IMR-90 (cell line): ENCODE results near the gene GOT2. TPM values are rescaled to one million over a fixed set of nuclear protein-coding genes. Genes with fewer than 3 reads are reported as not detected.

Experiments used
- ATAC-seq: fragments of 200-7000 bp; cut with Tn5 transposase; 2 replicates; pipeline ENCODE4 v1.9.1; 2020; ENCODE audit warnings: low read depth, mild to moderate bottlenecking, moderate library complexity
- BruUV-seq: library from RNA; stranded (reverse); fragments of 400-500 nt; replicated peaks from 2 replicates; lab custom pipeline; 2021; lab: Mats Ljungman, UMichigan
- CTCF ChIA-PET: fragments of 300-600 bp; formaldehyde crosslinking; extraction: SDS; loops from one replicate; lab custom pipeline; 2021; ENCODE audit warnings: antibody characterized with exemption; lab: Yijun Ruan, JAX
- POLR2A ChIA-PET: fragments of 300-600 bp; sonication (Branson Sonifier 250); formaldehyde crosslinking; loops from one replicate; lab custom pipeline; 2022; ENCODE audit warnings: antibody characterized with exemption; ENCODE audit not compliant: unreplicated experiment; lab: Charles Lee
- DNase-seq: peaks from one replicate; pipeline ENCODE4 v3.0.0; 2013
- H2AFZ ChIP-seq: replicated peaks from 2 replicates; pipeline ENCODE3; 2013; ENCODE audit warnings: low read length, mild to moderate bottlenecking; ENCODE audit not compliant: poor library complexity
- H2AK5ac ChIP-seq: 2 replicates; pipeline ENCODE4 v1.6.1; 2013; ENCODE audit warnings: low read depth, low read length, inconsistent platforms
- H2AK9ac ChIP-seq: replicated peaks from 2 replicates; pipeline ENCODE3; 2013; ENCODE audit warnings: mild to moderate bottlenecking, low read depth, low read length, moderate library complexity; ENCODE audit not compliant: poor library complexity
- H2BK120ac ChIP-seq: 2 replicates; pipeline ENCODE4 v1.6.1; 2013; ENCODE audit warnings: low read depth, low read length, inconsistent platforms
- H2BK15ac ChIP-seq: 3 replicates; pipeline ENCODE4 v1.6.1; 2013; ENCODE audit warnings: low read depth, low read length, inconsistent platforms
- H2BK20ac ChIP-seq: 2 replicates; pipeline ENCODE4 v1.6.1; 2013; ENCODE audit warnings: low read depth, mild to moderate bottlenecking, inconsistent platforms, low read length, moderate library complexity
- H2BK5ac ChIP-seq: 2 replicates; pipeline ENCODE4 v1.6.1; 2013; ENCODE audit warnings: mild to moderate bottlenecking, low read depth, low read length, inconsistent platforms; ENCODE audit not compliant: poor library complexity, severe bottlenecking
- H3K14ac ChIP-seq: replicated peaks from 2 replicates; pipeline ENCODE4 v1.6.1; 2013; ENCODE audit warnings: low read depth, low read length, inconsistent platforms
- H3K18ac ChIP-seq: 2 replicates; pipeline ENCODE4 v1.6.1; 2013; ENCODE audit warnings: low read depth, low read length, control low read depth
- H3K23ac ChIP-seq: 2 replicates; pipeline ENCODE4 v1.6.1; 2013; ENCODE audit warnings: low read depth, low read length, inconsistent platforms
- H3K27ac ChIP-seq: 2 replicates; pipeline ENCODE4 v1.5.1; 2013; ENCODE audit warnings: mild to moderate bottlenecking, control low read depth, low read length; ENCODE audit not compliant: insufficient read depth
- H3K27me3 ChIP-seq: 2 replicates; pipeline ENCODE4 v1.6.1; 2013; ENCODE audit warnings: low read length; ENCODE audit not compliant: control insufficient read depth, insufficient read depth
- H3K36me3 ChIP-seq: 2 replicates; pipeline ENCODE4 v1.6.1; 2013; ENCODE audit warnings: low read length, mixed read lengths; ENCODE audit not compliant: control insufficient read depth, insufficient read depth
- H3K4ac ChIP-seq: 2 replicates; pipeline ENCODE4 v1.6.1; 2013; ENCODE audit warnings: low read depth, low read length, inconsistent platforms
- H3K4me1 ChIP-seq: 2 replicates; pipeline ENCODE4 v1.6.1; 2013; ENCODE audit warnings: low read length, mixed read lengths; ENCODE audit not compliant: control insufficient read depth, insufficient read depth
- H3K4me2 ChIP-seq: 2 replicates; pipeline ENCODE4 v1.6.1; 2013; ENCODE audit warnings: low read depth, mild to moderate bottlenecking, control low read depth, low read length, moderate library complexity
- H3K4me3 ChIP-seq: 2 replicates; pipeline ENCODE4 v1.5.1; 2013; ENCODE audit warnings: low read depth, mild to moderate bottlenecking, control low read depth, low read length, moderate library complexity; ENCODE audit not compliant: insufficient read depth
- H3K56ac ChIP-seq: 2 replicates; pipeline ENCODE4 v1.6.1; 2013; ENCODE audit warnings: low read length, inconsistent platforms; ENCODE audit not compliant: insufficient read depth; ENCODE audit errors: extremely low read depth
- H3K79me1 ChIP-seq, 2 experiments: 2 replicates each; pipeline ENCODE4 v1.6.1; 2013; ENCODE audit warnings: low read length in 2 of 2, inconsistent platforms in 1 of 2, low read depth in 1 of 2
- H3K9ac ChIP-seq: 2 replicates; pipeline ENCODE4 v1.6.1; 2013; ENCODE audit warnings: low read depth, low read length, control low read depth
- H3K9me1 ChIP-seq: 2 replicates; pipeline ENCODE4 v1.6.1; 2013; ENCODE audit warnings: low read length, inconsistent platforms; ENCODE audit not compliant: insufficient read depth
- H3K9me3 ChIP-seq: 2 replicates; pipeline ENCODE4 v1.6.1; 2013; ENCODE audit warnings: low read length; ENCODE audit not compliant: control insufficient read depth, insufficient read depth
- H4K20me1 ChIP-seq: 2 replicates; pipeline ENCODE4 v1.6.1; 2013; ENCODE audit warnings: low read length, inconsistent platforms; ENCODE audit not compliant: insufficient read depth
- H4K5ac ChIP-seq: 2 replicates; pipeline ENCODE4 v1.6.1; 2013; ENCODE audit warnings: mild to moderate bottlenecking, low read depth, low read length, control low read depth
- H4K8ac ChIP-seq, 2 experiments: 2 replicates each; pipeline ENCODE4 v1.6.1; 2013; ENCODE audit warnings: low read depth in 2 of 2, low read length in 2 of 2, control low read depth in 1 of 2, inconsistent platforms in 1 of 2
- H4K91ac ChIP-seq: 2 replicates; pipeline ENCODE4 v1.6.1; 2013; ENCODE audit warnings: low read depth, low read length, inconsistent platforms; ENCODE audit not compliant: insufficient read depth
- CEBPB ChIP-seq: IDR thresholded peaks from 2 replicates; pipeline ENCODE4 v1.6.1; 2012; ENCODE audit warnings: low read depth, low read length, improper control_type of control experiment
- CHD1 ChIP-seq: IDR thresholded peaks from 2 replicates; pipeline ENCODE4 v1.6.1; 2012; ENCODE audit warnings: low read depth, low read length, improper control_type of control experiment
- FOS ChIP-seq: fragments of 150-350 bp; IDR thresholded peaks from 2 replicates; pipeline ENCODE4 v1.6.1; 2016; ENCODE audit warnings: low read depth, low read length
- MAZ ChIP-seq: IDR thresholded peaks from 2 replicates; pipeline ENCODE4 v1.6.1; 2012; ENCODE audit warnings: low read depth, mild to moderate bottlenecking, low read length, improper control_type of control experiment, moderate library complexity, borderline replicate concordance
- NFE2L2 ChIP-seq: fragments of 150-350 bp; IDR thresholded peaks from 2 replicates; pipeline ENCODE4 v1.6.1; 2016; ENCODE audit warnings: low read depth, mild to moderate bottlenecking, low read length
- POLR2A ChIP-seq: IDR thresholded peaks from 2 replicates; pipeline ENCODE4 v1.6.1; 2012; ENCODE audit warnings: mild to moderate bottlenecking, low read depth, low read length
- RFX5 ChIP-seq: IDR thresholded peaks from 2 replicates; pipeline ENCODE4 v1.8.0; 2012; ENCODE audit warnings: low read depth, mild to moderate bottlenecking, low read length, moderate library complexity
- SMC3 ChIP-seq: fragments of 150-350 bp; IDR thresholded peaks from 2 replicates; pipeline ENCODE4 v1.6.1; 2016; ENCODE audit warnings: low read depth, mild to moderate bottlenecking, antibody characterized with exemption, low read length, moderate library complexity
- WGBS, 2 experiments: methylation state at CpG; one replicate each; pipeline versions ENCODE4 v1.1.5 to v1.1.7; 2013; ENCODE audit warnings: missing lambda C conversion rate in 2 of 2; ENCODE audit not compliant: insufficient read length in 1 of 2; ENCODE audit errors: extremely low coverage in 2 of 2; 5-methylcytosine and 5-hydroxymethylcytosine counted together
- dilution Hi-C: fragments of 300-500 bp; cut with HindIII; formaldehyde crosslinking; loops from one replicate; pipeline ENCODE4 v1.14.3; 2018; ENCODE audit warnings: low sequenced_read_pairs; ENCODE audit not compliant: unreplicated experiment
- in situ Hi-C: fragments of 300-500 bp; cut with MboI; formaldehyde crosslinking; loops from 3 replicates; pipeline ENCODE4 v1.14.3; 2019; ENCODE audit warnings: low sequenced_read_pairs, inconsistent platforms, mixed read lengths
- intact Hi-C: fragments of 100-400 bp; cut with micrococcal nuclease; formaldehyde crosslinking; loops from 2 replicates; pipeline ENCODE4 v1.10.0; 2022
- polyA plus RNA-seq, 3 experiments: library from polyadenylated mRNA; depleted of rRNA; stranded (reverse); fragments of >200 nt; gene quantifications; 2 replicates each; pipeline ENCODE4 v1.2.3, GENCODE V29; 2012; ENCODE audit warnings: low replicate concordance in 1 of 3
- total RNA-seq: library from RNA; depleted of rRNA; stranded (reverse); fragments of >200 nt; gene quantifications from 2 replicates; pipeline ENCODE4 v1.2.3, GENCODE V29; 2012
- TF ChIP-seq, protein P1 (sequence below): fragments of 150-350 bp; IDR thresholded peaks from 2 replicates; pipeline ENCODE4 v1.6.1; 2016; ENCODE audit warnings: low read depth, mild to moderate bottlenecking, low read length, moderate library complexity, borderline replicate concordance

GOT2 gene
- total and polyA plus RNA-seq, 2 of the 4 experiments (the other 2 are of a cell fraction) = 50.2 to 60.2 TPM

DNA sequence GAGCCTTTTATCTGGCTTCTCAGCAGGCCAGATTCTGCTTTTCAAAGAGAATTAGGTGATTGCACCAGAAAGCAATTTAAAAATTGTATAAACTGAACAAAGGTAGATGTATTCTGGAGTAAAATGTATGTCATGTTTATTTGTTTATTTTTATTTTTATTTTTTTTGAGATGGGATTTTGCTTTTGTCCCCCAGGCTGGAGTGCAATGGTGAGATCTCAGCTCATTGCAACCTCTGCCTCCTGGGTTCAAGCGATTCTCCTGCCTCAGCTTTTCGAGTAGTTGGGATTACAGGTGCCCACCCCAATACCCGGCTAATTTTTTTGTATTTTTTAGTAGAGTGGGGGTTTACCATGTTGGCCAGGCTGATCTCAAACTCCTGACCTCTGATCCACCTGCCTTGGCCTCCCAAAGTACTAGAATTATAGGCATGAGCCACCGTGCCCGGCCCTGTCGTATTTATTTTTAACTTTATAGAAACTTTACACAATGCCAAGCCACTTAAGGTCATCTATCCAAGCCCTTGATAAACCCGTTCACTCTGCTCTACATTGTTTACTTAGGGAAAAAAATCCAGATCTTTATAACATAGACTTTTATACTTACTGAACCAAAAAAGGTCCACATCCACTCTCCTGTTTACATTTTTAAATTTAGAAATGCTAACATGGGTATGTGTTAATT, 22.7 kb upstream of the GOT2 start:
- H2BK20ac ChIP-seq = no peak overlapping the region
- H3K9me1 ChIP-seq = no peaks in the 10 kb centered on the region
- peaks cover 8% of the 10 kb centered on the region for H3K27me3 ChIP-seq
- WGBS, 2 experiments = no CpG with 5 or more reads among the region's 7 CpGs
- H3K4me2 ChIP-seq = no peak overlapping the region
- no peak overlapping the region for H2BK15ac ChIP-seq
- dilution Hi-C loops = no loop called here
- no peak overlapping the region for H2AFZ ChIP-seq
- no peaks in the 10 kb centered on the region for H4K20me1 ChIP-seq
- no peak overlapping the region for H2AK9ac ChIP-seq
- H4K8ac ChIP-seq = no peak overlapping the region
- no peaks in the 10 kb centered on the region for H3K9me3 ChIP-seq
- no TSS peak for BruUV-seq
- DNase-seq = no peak
- no peak for TF ChIP-seq POLR2A
- no peak for TF ChIP-seq CEBPB
- TF ChIP-seq RFX5 = no peak
- no peak for TF ChIP-seq FOS
- TF ChIP-seq, protein P1, sequence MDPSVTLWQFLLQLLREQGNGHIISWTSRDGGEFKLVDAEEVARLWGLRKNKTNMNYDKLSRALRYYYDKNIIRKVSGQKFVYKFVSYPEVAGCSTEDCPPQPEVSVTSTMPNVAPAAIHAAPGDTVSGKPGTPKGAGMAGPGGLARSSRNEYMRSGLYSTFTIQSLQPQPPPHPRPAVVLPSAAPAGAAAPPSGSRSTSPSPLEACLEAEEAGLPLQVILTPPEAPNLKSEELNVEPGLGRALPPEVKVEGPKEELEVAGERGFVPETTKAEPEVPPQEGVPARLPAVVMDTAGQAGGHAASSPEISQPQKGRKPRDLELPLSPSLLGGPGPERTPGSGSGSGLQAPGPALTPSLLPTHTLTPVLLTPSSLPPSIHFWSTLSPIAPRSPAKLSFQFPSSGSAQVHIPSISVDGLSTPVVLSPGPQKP = no peak
- TF ChIP-seq MAZ = no peak
- no peak for TF ChIP-seq SMC3
- TF ChIP-seq CHD1 = no peak
- TF ChIP-seq NFE2L2 = no peak
- no peak overlapping the region for H2BK120ac ChIP-seq
- H3K14ac ChIP-seq = no peak overlapping the region
- H3K18ac ChIP-seq = no peak overlapping the region
- H3K23ac ChIP-seq = no peak overlapping the region
- H3K4me3 ChIP-seq = no peak overlapping the region
- H3K9ac ChIP-seq = no peak overlapping the region
- in situ Hi-C loops = loop anchor here (10.0 kb wide), 1 partner anchor 412 kb away; no protein-coding TSS in a partner anchor
- no peak overlapping the region for H2AK5ac ChIP-seq
- no peak overlapping the region for H4K5ac ChIP-seq
- H3K27ac ChIP-seq = no peak overlapping the region
- H2BK5ac ChIP-seq = no peak overlapping the region
- H3K4ac ChIP-seq = no peak overlapping the region
- H3K36me3 ChIP-seq = no peaks in the 10 kb centered on the region
- H3K4me1 ChIP-seq = no peaks in the 10 kb centered on the region
- POLR2A ChIA-PET = no interaction called here
- CTCF ChIA-PET = interaction anchor here (0.6 to 1.2 kb wide), 10 partner anchors 10 to 447 kb away, joined by 3 to 6 read pairs (median 4); no protein-coding TSS in a partner anchor
- H3K56ac ChIP-seq = no peak overlapping the region
- no peaks in the 10 kb centered on the region for H3K79me1 ChIP-seq
- H4K91ac ChIP-seq = no peak overlapping the region
- intact Hi-C loops = loop anchor here (1.0 to 2.0 kb wide), 4 partner anchors 78 to 420 kb away; no protein-coding TSS in a partner anchor
- ATAC-seq = no peak
